ENCODE results near the gene ABI1. TPM values are rescaled to one million over a fixed set of nuclear protein-coding genes. Genes with fewer than 3 reads are reported as not detected.

Gene ABI1
- total RNA-seq, 1 donor from 2014 or later, result 67.5 TPM

- no peak for DNase-seq (ENCODE audit: low spot score)
- no peaks in the 10 kb centered on the region for H3K27me3 Mint-ChIP-seq (ENCODE audit: unreplicated experiment)
- peaks cover under 1% of the 10 kb centered on the region for H3K36me3 Mint-ChIP-seq (ENCODE audit: low read depth, unreplicated experiment)
- H3K9me3 Mint-ChIP-seq (ENCODE audit: unreplicated experiment), result no peaks in the 10 kb centered on the region
- TF ChIP-seq CTCF (IDR thresholded peaks at IDR 0.05; ENCODE audit: unreplicated experiment), result no peak
- H3K27ac Mint-ChIP-seq (ENCODE audit: unreplicated experiment), result no peak overlapping the region
- H3K4me1 Mint-ChIP-seq (ENCODE audit: unreplicated experiment), result peaks cover 6% of the 10 kb centered on the region
- no peak overlapping the region for H3K4me3 Mint-ChIP-seq (ENCODE audit: unreplicated experiment)
Measured at GRCh38 chr10:26829810-26830515, 30.8 kb downstream of the ABI1 start.

- no peaks in the 10 kb centered on the region for H3K4me1 Mint-ChIP-seq (ENCODE audit: unreplicated experiment)
- H3K27me3 Mint-ChIP-seq (ENCODE audit: unreplicated experiment), result no peaks in the 10 kb centered on the region
- H3K9me3 Mint-ChIP-seq (ENCODE audit: unreplicated experiment), result no peaks in the 10 kb centered on the region
- TF ChIP-seq CTCF (IDR thresholded peaks at IDR 0.05; ENCODE audit: unreplicated experiment), result no peak
- no peak for DNase-seq (ENCODE audit: low spot score)
- H3K4me3 Mint-ChIP-seq (ENCODE audit: unreplicated experiment), result no peak overlapping the region
- no peak overlapping the region for H3K27ac Mint-ChIP-seq (ENCODE audit: unreplicated experiment)
- peaks cover 7% of the 10 kb centered on the region for H3K36me3 Mint-ChIP-seq (ENCODE audit: low read depth, unreplicated experiment)
Measured at GRCh38 chr10:26824015-26824690, 36.6 kb downstream of the ABI1 start.

GRCh38 chr10:26821699-26822570 is 38.8 kb downstream of the ABI1 start:
- H3K27me3 Mint-ChIP-seq (ENCODE audit: unreplicated experiment), result peaks cover 1% of the 10 kb centered on the region
- no peak for TF ChIP-seq CTCF (IDR thresholded peaks at IDR 0.05; ENCODE audit: unreplicated experiment)
- peaks cover 7% of the 10 kb centered on the region for H3K36me3 Mint-ChIP-seq (ENCODE audit: low read depth, unreplicated experiment)
- no peaks in the 10 kb centered on the region for H3K4me1 Mint-ChIP-seq (ENCODE audit: unreplicated experiment)
- H3K9me3 Mint-ChIP-seq (ENCODE audit: unreplicated experiment), result no peaks in the 10 kb centered on the region
- peak overlapping the region; percentile 15 for H3K4me3 Mint-ChIP-seq (ENCODE audit: unreplicated experiment)
- DNase-seq (ENCODE audit: low spot score), result no peak
- no peak overlapping the region for H3K27ac Mint-ChIP-seq (ENCODE audit: unreplicated experiment)

GRCh38 chr10:26815500-26815899 is 45.3 kb downstream of the ABI1 start:
- Mint-ChIP-seq H3K9me3 (ENCODE audit: unreplicated experiment) (no peaks in the 10 kb centered on the region), H3K27ac (ENCODE audit: unreplicated experiment) (no peak overlapping the region), H3K4me1 (ENCODE audit: unreplicated experiment) (peaks cover 3% of the 10 kb centered on the region), H3K4me3 (ENCODE audit: unreplicated experiment) (no peak overlapping the region), H3K36me3 (ENCODE audit: low read depth, unreplicated experiment) (no peaks in the 10 kb centered on the region), H3K27me3 (ENCODE audit: unreplicated experiment) (peaks cover 1% of the 10 kb centered on the region)
- DNase-seq (ENCODE audit: low spot score), result no peak
- no peak for TF ChIP-seq CTCF (IDR thresholded peaks at IDR 0.05; ENCODE audit: unreplicated experiment)
